GM18511 (cell line): ENCODE data around the gene VTN.
A peak's percentile ranks its signal among the peaks of the same experiment; 100 is the strongest.

Experiments
- ATAC-seq: cut with Tn5 transposase; IDR thresholded peaks from one replicate; pipeline ENCODE4 v1.9.1; 2021; ENCODE audit warnings: mild to moderate bottlenecking, moderate library complexity; ENCODE audit not compliant: unreplicated experiment

The VTN gene

GRCh38 chr17:28370035-28370743 lies at the start of gene VTN:
TSS of gene VTN (minus strand) at chr17:28370307. CDS start at chr17:28370203, 104 bp downstream.
- ATAC-seq: no peak

GRCh38 chr17:28416703-28417311 lies 46.7 kb upstream of the VTN start:
- no peak for ATAC-seq

GRCh38 chr17:28415886-28416285 lies 45.8 kb upstream of the VTN start:
- ATAC-seq: no peak

GRCh38 chr17:28413804-28414203 lies 43.7 kb upstream of the VTN start:
- no peak for ATAC-seq

- ATAC-seq: no peak
These were observed 42.0 kb upstream of the VTN start for GRCh38 chr17:28412099-28412498.

- ATAC-seq: no peak
These were observed 37.8 kb upstream of the VTN start for GRCh38 chr17:28407974-28408306.

- ATAC-seq: no peak
These were observed 37.2 kb upstream of the VTN start for GRCh38 chr17:28407130-28407973.

- ATAC-seq: peak; percentile 12
These were observed 36.3 kb upstream of the VTN start for GRCh38 chr17:28406473-28406814.

- peak; percentile 89 for ATAC-seq
These were observed 35.7 kb upstream of the VTN start, which contains the start of gene SLC46A1 for GRCh38 chr17:28405632-28406472. TSS of gene SLC46A1 (minus strand) at chr17:28406212. CDS start at chr17:28406114, 98 bp downstream.

GRCh38 chr17:28404812-28405570 lies 34.9 kb upstream of the VTN start:
- no peak for ATAC-seq

- ATAC-seq: no peak
These were observed 34.3 kb upstream of the VTN start for GRCh38 chr17:28404461-28404811.

- no peak for ATAC-seq
These were observed 33.9 kb upstream of the VTN start for GRCh38 chr17:28404007-28404406.

GRCh38 chr17:28402844-28403243 lies 32.7 kb upstream of the VTN start:
- no peak for ATAC-seq

- no peak for ATAC-seq
These were observed 32.1 kb upstream of the VTN start for GRCh38 chr17:28402224-28402630.

GRCh38 chr17:28399808-28400207 lies 29.7 kb upstream of the VTN start:
- ATAC-seq: no peak

GRCh38 chr17:28398280-28398981 lies 28.3 kb upstream of the VTN start:
- ATAC-seq: peak; percentile 69

- ATAC-seq: no peak
These were observed 27.7 kb upstream of the VTN start for GRCh38 chr17:28397687-28398279.

GRCh38 chr17:28397275-28397674 lies 27.2 kb upstream of the VTN start:
- no peak for ATAC-seq

- no peak for ATAC-seq
These were observed 26.6 kb upstream of the VTN start for GRCh38 chr17:28396635-28397239.
